Thymus (tissue), 11 donors: ENCODE data around the gene CCDC106. TPM values are rescaled to one million over a fixed set of nuclear protein-coding genes. Genes with fewer than 3 reads are reported as not detected.

Source experiments
- DNase-seq, 9 donors: peaks; one replicate each; pipeline ENCODE4 v3.0.0-alpha.2; 2013; ENCODE audit warnings: low spot score in 9 of 9, low read depth in 6 of 9, missing footprints in 1 of 9
- H3K27ac ChIP-seq, 2 donors: one replicate each; pipeline ENCODE4 v1.5.1; 2013; ENCODE audit warnings: control low read depth in 1 of 2, low read depth in 1 of 2, low read length in 1 of 2, mild to moderate bottlenecking in 1 of 2, moderate library complexity in 1 of 2
- H3K27me3 ChIP-seq, 2 donors: one replicate each; pipeline ENCODE4 v1.5.1; 2013; ENCODE audit warnings: low read length in 1 of 2; ENCODE audit not compliant: control insufficient read depth in 2 of 2, insufficient read depth in 1 of 2
- H3K36me3 ChIP-seq, 2 donors: one replicate each; pipeline ENCODE4 v1.5.1; 2013; ENCODE audit warnings: low read length in 1 of 2, mild to moderate bottlenecking in 1 of 2, moderate library complexity in 1 of 2; ENCODE audit not compliant: control insufficient read depth in 2 of 2, insufficient read depth in 2 of 2
- H3K4me1 ChIP-seq, 2 donors: one replicate each; pipeline ENCODE4 v1.5.1; 2013; ENCODE audit warnings: low read length in 2 of 2; ENCODE audit not compliant: control insufficient read depth in 2 of 2, insufficient read depth in 2 of 2
- H3K4me3 ChIP-seq, 2 donors: one replicate each; pipeline ENCODE4 v1.5.1; 2013; ENCODE audit warnings: low read length in 2 of 2, control low read depth in 1 of 2, mild to moderate bottlenecking in 1 of 2
- H3K9me3 ChIP-seq, 2 donors: one replicate each; pipeline ENCODE4 v1.5.1; 2013; ENCODE audit warnings: low read length in 1 of 2, mild to moderate bottlenecking in 1 of 2; ENCODE audit not compliant: control insufficient read depth in 2 of 2, insufficient read depth in 1 of 2
- WGBS: extraction: QIAGEN DNeasy Blood & Tissue Kit; methylation state at CpG from one replicate; pipeline ENCODE4 v1.1.7; 2013; 5-methylcytosine and 5-hydroxymethylcytosine counted together
- polyA plus RNA-seq: library from polyadenylated mRNA; stranded (reverse); fragments of 200-250 nt; gene quantifications from one replicate; pipeline ENCODE4 v1.2.3, GENCODE V29; 2013
- total RNA-seq: library from RNA; stranded (reverse); fragments of 120-200 nt; gene quantifications from one replicate; pipeline ENCODE4 v1.2.4, GENCODE V29; 2013
- donor health status: healthy.

The CCDC106 gene
- total and polyA plus RNA-seq, 2 donors, result 6.2 to 17.2 TPM

DNA sequence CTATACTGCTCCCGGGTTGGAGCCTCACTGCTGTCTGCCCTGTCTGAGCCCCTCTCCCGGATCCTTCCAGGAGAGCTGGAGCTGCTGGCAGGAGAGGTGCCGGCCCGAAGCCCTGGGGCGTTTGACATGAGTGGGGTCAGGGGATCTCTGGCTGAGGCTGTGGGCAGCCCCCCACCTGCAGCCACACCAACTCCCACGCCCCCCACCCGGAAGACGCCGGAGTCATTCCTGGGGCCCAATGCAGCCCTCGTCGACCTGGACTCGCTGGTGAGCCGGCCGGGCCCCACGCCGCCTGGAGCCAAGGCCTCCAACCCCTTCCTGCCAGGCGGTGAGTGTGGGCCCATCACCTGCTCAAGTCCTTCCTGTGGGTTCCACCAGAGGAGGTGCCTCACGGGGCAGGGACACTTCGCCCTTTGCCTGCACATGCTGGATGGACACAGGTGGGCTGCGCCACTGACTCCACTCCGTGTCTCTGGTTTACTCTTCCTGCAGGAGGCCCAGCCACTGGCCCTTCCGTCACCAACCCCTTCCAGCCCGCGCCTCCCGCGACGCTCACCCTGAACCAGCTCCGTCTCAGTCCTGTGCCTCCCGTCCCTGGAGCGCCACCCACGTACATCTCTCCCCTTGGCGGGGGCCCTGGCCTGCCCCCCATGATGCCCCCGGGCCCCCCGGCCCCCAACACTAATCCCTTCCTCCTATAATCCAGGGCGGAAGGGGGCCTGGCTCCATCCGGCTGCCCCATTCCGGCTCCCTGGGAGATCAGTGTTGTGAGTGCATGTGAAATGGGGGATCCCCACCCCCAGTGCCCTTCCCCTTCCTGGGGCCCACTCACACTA, 46.9 kb downstream of the CCDC106 start:
- Histone ChIP-seq H3K27ac (no peak overlapping the region), H3K4me1 (no peaks in the 10 kb centered on the region), H3K4me3 (no peak overlapping the region), H3K36me3 (peaks cover 47 to 72% of the 10 kb centered on the region in 2 donors), H3K27me3 (no peaks in the 10 kb centered on the region), H3K9me3 (no peaks in the 10 kb centered on the region)
- no peak for DNase-seq
- 97% methylated on average over 37 of the region's 37 CpGs for WGBS

DNA sequence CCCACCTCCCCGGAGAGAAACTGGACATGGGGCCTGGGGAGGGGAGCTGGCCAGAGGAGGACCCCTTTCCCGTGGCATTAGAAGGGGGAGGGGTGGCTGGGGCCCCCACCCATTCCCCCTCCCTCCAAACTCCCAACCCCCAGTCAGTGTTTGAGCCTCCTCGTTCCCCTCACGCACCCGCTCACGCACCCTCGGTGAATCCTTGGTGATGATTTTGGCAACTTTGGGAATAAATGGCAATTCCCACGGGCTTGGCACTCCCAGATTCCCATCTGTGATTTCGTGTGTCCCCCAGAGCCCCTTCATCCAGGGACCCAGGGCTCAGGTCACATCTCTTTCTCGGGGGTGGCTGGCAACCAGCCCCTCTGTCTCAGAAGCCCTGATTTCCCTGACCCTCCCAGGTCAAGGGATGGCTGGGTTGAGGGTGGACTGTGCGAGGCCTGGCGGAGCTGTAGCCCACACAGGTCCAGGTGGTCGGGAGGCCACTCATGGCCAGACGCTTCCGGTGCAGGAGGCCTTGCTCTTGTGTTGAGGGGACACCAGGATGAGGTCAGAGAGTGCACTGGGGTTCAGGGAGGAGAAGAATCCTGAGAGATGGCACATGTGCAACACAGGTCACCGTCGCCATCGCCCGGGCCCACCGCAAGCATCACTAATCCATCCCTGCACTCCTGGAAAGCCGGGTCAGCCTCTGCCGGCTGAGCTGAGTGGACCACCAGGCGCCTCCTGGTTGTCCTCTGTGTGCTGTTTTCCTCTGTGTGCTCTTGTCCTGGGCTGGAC, 47.7 kb downstream of the CCDC106 start:
- WGBS, result 97% methylated on average over 23 of the region's 23 CpGs
- Histone ChIP-seq H3K27ac (no peak overlapping the region), H3K9me3 (no peaks in the 10 kb centered on the region), H3K4me1 (no peaks in the 10 kb centered on the region), H3K4me3 (no peak overlapping the region), H3K27me3 (no peaks in the 10 kb centered on the region), H3K36me3 (peaks cover 40 to 63% of the 10 kb centered on the region in 2 donors)
- DNase-seq, result no peak

DNA sequence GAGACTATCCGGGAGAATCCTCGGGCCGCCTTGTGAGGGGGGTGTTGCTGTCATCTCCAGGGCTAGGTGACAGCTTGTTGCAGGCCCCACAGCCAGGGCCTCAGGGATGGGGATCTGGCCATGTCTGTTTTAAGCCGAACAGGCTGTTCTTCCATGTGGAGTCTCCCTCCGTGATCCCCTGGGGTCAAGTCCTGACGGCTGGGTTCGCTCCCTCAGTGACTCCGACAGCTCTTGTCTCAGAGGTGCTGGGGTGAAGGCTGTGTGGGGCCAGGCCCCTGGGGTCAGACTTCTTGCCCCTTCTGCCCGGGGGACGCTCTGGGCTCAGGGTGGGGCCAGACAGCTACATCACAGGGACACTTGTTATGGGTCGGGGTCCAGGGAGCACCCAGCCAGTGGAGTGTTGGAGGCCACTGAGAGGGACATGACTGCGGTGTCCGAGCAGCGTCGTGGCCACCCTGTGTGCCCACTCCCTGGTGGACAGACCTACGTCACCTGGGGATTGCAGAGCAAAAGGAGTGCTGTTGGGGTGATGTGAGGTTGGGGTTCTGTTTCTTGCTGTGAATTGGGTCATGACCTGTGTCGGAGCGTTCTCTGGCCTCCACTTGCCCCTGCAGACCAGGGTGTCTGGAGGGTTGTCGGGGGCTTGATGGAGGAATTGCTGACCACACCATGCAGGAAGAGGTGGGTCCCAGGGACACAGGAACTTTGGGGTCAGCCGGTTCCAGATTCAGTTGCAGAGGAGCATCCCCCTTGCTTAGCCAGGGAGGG, 48.5 kb downstream of the CCDC106 start:
- WGBS, result 98% methylated on average over 20 of the region's 20 CpGs
- no peak for DNase-seq
- no peak overlapping the region for H3K4me3 ChIP-seq
- H3K4me1 ChIP-seq, result no peaks in the 10 kb centered on the region
- H3K36me3 ChIP-seq, result peaks cover 39 to 56% of the 10 kb centered on the region in 2 donors
- no peak overlapping the region for H3K27ac ChIP-seq
- no peaks in the 10 kb centered on the region for H3K27me3 ChIP-seq
- H3K9me3 ChIP-seq, result no peaks in the 10 kb centered on the region

DNA sequence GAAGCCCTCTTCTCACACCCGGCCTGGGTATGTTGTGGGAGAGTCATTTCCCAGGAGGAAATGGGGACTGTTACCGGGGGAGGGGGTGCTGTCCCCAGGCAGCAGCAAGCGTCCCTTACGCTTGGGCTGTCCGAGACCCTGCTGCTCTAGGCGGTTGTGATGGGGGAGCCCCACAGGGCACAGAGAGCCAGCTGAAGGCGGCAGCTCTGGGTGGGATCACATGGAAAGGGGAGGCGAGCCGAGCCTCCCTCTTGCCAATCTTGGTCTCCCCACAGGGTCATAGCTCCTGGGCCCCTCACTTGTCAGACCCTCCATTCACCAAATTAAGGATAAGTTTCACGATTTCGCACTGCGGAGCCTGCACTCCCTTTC, 49.0 kb downstream of the CCDC106 start:
- Histone ChIP-seq H3K4me3 (no peak overlapping the region), H3K27me3 (no peaks in the 10 kb centered on the region), H3K4me1 (no peaks in the 10 kb centered on the region), H3K27ac (no peak overlapping the region), H3K9me3 (no peaks in the 10 kb centered on the region), H3K36me3 (peaks cover 35 to 51% of the 10 kb centered on the region in 2 donors)
- WGBS, result 97% methylated on average over 12 of the region's 12 CpGs
- no peak for DNase-seq

DNA sequence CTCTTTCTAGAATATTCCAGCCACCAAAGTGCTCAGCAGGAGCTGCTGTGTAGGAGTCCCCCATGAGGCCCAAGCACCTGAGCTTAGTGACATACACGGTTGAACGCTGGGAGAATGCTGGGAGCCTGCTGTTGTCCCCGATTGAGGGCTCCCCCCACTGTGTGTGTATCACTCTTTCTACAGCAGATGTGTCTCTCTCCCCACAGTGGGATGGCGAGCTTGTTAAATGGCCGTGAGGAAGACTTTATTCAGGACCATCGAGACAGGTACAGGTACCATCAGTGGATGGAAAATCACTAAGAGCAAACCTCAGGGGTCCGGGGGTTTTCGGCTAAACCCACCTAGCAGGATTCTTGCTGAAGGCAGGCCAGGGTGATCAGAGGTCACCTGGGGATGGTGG, 49.7 kb downstream of the CCDC106 start:
- H3K9me3 ChIP-seq, result no peaks in the 10 kb centered on the region
- WGBS, result 95% methylated on average over 8 of the region's 8 CpGs
- DNase-seq, result no peak
- H3K4me3 ChIP-seq, result no peak overlapping the region
- H3K27me3 ChIP-seq, result no peaks in the 10 kb centered on the region
- no peaks in the 10 kb centered on the region for H3K4me1 ChIP-seq
- H3K36me3 ChIP-seq, result peaks cover 35 to 46% of the 10 kb centered on the region in 2 donors
- H3K27ac ChIP-seq, result no peak overlapping the region

DNA sequence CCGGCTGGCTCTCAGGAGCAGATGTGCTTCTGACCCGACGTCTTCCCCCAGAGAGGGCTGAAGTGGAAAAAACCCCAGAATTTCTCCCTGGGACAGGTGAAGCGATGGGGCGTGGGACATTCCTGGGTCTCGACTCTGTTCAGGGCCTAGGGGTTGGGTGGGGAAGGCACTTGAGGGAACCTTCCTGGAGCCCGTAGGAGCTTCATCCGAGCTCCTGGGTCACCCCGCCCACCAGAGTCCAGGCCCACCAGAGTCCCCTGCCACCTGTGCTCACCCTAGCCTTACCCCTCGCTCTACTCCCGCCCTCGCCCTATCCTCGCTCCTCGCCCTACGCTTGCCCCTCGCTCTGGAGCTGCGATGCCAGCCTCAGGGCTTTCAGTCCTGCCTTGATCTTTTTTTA, 50.2 kb downstream of the CCDC106 start:
- Histone ChIP-seq H3K4me1 (no peaks in the 10 kb centered on the region), H3K27ac (no peak overlapping the region), H3K9me3 (no peaks in the 10 kb centered on the region), H3K27me3 (no peaks in the 10 kb centered on the region), H3K4me3 (no peak overlapping the region), H3K36me3 (peaks cover 31 to 40% of the 10 kb centered on the region in 2 donors)
- WGBS, result 95% methylated on average over 17 of the region's 17 CpGs
- DNase-seq, result no peak

DNA sequence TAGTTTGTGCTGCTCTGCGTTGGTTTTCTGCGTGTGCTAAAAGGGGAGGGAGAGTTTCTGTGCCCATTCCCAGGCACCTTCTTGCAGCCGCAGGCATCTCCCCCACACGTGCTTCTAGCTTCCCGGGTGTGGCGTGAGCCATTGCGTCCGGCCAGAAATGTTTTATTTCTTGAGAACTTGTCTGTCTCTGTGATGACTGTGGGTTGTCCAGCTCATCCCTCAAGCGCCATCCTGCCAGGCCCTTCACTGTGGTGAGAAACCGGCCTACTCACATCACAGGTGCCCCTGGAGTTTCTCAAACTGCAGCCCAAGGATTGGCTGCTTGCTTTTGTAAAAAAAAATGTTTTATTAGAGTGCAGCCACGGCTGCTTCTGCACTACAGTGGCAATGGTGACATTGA, 51.2 kb downstream of the CCDC106 start:
- Histone ChIP-seq H3K27me3 (no peaks in the 10 kb centered on the region), H3K27ac (no peak overlapping the region), H3K9me3 (no peaks in the 10 kb centered on the region), H3K4me1 (no peaks in the 10 kb centered on the region), H3K36me3 (peaks cover 22 to 33% of the 10 kb centered on the region in 2 donors), H3K4me3 (no peak overlapping the region)
- WGBS, result 98% methylated on average over 11 of the region's 11 CpGs
- no peak for DNase-seq

DNA sequence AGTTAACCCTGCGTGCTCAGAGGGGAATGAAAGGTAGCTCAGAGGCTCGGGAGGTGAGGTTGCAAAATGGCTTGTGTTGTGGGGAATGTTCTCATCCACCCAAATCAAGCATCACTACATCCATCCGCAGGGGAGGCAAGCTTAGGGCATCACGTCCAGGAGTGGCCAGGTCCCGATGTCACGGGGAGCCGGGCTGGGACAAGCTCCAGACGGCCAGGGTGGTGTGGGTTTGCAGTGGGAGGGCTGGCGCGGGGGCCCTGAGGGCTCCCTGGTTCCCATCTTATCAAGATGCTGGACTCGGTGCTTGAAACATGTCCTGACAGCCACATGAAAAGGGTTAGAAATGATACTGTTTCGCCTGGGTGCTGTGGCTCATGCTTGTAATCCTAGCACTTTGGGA, 52.8 kb downstream of the CCDC106 start:
- WGBS, result 97% methylated on average over 12 of the region's 12 CpGs
- no peak for DNase-seq
- H3K27me3 ChIP-seq, result no peaks in the 10 kb centered on the region
- no peaks in the 10 kb centered on the region for H3K9me3 ChIP-seq
- no peak overlapping the region for H3K27ac ChIP-seq
- H3K4me3 ChIP-seq, result no peak overlapping the region
- H3K36me3 ChIP-seq, result peaks cover 14 to 20% of the 10 kb centered on the region in 2 donors
- no peaks in the 10 kb centered on the region for H3K4me1 ChIP-seq
